Measurements from ENCODE around the gene SLC50A1.
A peak's percentile ranks its signal among the peaks of the same experiment; 100 is the strongest.

DNA sequence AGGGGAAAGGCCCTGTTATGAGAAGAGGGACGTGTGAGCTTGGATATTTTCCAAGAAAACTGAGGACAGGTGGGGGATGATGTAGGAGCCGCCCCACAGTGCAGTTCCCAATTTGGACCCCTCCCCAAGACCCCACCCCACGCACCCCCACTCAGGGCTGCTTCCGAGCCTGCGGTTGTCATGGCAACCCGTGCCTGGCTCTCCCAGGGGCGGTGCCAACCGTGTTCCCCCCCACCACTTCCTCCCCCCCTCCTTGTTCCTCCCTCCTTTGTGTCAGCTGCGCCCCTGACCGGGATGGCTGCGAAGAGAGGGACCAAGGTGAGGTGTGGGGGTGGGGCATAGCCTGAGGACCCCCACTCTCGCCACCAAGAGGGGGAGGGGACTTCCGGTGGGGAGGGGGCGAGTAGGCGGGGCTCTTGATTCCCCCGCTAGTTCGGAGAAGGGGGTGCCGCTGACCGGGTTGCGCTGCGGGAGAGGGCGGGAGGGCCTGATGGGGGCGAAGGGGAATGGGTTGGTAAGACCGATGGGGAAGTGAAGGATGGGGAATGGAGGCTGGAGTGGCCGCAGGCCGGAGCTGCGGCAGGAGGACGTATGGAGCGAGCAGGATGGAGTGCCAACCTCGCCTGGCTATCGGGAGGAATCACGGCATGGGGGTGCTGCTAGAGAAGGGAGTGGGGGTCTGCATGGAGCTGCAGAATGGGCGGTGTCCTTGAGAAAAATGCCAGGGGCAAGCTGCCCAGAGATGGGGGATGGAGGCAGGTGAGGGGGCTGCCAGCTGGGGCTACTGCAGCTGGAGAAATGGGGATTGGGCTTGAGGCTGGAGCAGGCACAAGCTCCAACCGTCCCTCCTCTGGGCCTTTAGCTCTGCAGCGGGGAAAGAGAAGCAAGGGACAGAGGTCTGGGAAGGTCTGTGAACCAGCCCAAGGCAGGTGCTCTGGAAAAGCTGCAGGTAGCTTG, 39.0 kb downstream of the SLC50A1 start:
- TF ChIP-seq, protein P1, sequence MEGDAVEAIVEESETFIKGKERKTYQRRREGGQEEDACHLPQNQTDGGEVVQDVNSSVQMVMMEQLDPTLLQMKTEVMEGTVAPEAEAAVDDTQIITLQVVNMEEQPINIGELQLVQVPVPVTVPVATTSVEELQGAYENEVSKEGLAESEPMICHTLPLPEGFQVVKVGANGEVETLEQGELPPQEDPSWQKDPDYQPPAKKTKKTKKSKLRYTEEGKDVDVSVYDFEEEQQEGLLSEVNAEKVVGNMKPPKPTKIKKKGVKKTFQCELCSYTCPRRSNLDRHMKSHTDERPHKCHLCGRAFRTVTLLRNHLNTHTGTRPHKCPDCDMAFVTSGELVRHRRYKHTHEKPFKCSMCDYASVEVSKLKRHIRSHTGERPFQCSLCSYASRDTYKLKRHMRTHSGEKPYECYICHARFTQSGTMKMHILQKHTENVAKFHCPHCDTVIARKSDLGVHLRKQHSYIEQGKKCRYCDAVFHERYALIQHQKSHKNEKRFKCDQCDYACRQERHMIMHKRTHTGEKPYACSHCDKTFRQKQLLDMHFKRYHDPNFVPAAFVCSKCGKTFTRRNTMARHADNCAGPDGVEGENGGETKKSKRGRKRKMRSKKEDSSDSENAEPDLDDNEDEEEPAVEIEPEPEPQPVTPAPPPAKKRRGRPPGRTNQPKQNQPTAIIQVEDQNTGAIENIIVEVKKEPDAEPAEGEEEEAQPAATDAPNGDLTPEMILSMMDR (IDR thresholded peaks at IDR 0.05): no peak
- peak; percentile 78; the same call in 1 of the 2 replicates for TF ChIP-seq SP1 (CRISPR knock-in tag; conservative IDR thresholded peaks at IDR 0.05)
- TF ChIP-seq, protein P2, sequence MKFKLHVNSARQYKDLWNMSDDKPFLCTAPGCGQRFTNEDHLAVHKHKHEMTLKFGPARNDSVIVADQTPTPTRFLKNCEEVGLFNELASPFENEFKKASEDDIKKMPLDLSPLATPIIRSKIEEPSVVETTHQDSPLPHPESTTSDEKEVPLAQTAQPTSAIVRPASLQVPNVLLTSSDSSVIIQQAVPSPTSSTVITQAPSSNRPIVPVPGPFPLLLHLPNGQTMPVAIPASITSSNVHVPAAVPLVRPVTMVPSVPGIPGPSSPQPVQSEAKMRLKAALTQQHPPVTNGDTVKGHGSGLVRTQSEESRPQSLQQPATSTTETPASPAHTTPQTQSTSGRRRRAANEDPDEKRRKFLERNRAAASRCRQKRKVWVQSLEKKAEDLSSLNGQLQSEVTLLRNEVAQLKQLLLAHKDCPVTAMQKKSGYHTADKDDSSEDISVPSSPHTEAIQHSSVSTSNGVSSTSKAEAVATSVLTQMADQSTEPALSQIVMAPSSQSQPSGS (CRISPR knock-in tag; IDR thresholded peaks at IDR 0.05; ENCODE audit: borderline replicate concordance, low read depth): no peak
- TF ChIP-seq, protein P3, sequence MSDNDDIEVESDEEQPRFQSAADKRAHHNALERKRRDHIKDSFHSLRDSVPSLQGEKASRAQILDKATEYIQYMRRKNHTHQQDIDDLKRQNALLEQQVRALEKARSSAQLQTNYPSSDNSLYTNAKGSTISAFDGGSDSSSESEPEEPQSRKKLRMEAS (CRISPR knock-in tag; IDR thresholded peaks at IDR 0.05): no peak

Data from WTC11 (cell line).